ENCODE data around the gene CYP4F8. TPM values are rescaled to one million over a fixed set of nuclear protein-coding genes. Genes with fewer than 3 reads are reported as not detected.

CYP4F8 gene
- polyA plus RNA-seq, 1 donor, result not detected

- DNase-seq (ENCODE audit: low read depth), result no peak
Measured at GRCh38 chr19:15616183-15616582, 1.2 kb downstream of the CYP4F8 start.

GRCh38 chr19:15616627-15617270 is 1.7 kb downstream of the CYP4F8 start:
- no peak for DNase-seq (ENCODE audit: low read depth)

DNA sequence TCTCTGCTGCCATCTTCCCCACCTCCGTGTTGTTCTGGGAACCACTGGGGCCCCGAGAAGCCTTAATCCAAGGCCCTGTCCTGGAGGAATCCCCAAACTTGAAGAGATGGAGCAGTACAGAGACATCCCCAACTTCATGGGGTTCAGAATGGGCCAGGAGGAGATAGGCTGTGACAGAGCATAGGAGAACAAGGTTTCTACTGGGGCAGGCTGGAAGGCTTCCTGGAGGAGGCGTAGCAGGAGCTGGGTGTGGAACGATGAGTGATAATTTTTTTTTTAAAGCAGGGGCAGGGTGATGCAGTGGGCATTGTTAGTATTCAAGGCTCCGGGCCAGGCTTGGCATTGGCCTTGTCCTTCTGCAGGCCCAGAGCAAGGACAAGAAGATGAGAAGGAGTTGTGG is 3.3 kb downstream of the CYP4F8 start:
- no peak for DNase-seq (ENCODE audit: low read depth)

DNA sequence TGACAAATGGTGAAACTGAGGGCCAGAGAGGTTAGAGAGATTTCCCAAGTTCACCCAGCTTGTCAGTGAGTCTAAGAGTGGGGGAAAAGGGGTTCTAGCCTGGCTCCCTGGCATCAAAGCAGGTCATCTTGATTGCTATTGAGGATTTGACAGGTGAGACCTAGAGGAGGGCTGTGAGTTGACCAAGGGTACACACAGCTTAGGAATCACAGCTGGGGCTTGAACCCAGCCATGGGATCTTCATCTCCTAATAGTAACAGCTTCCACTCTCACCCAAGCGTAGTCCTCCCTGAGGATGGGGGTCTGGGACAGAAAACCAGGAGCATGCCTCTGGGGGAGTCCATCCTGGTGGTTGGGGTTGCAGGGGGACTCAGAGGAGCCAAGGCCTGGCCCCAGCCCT is 6.8 kb downstream of the CYP4F8 start:
- no peak for DNase-seq (ENCODE audit: low read depth)

DNA sequence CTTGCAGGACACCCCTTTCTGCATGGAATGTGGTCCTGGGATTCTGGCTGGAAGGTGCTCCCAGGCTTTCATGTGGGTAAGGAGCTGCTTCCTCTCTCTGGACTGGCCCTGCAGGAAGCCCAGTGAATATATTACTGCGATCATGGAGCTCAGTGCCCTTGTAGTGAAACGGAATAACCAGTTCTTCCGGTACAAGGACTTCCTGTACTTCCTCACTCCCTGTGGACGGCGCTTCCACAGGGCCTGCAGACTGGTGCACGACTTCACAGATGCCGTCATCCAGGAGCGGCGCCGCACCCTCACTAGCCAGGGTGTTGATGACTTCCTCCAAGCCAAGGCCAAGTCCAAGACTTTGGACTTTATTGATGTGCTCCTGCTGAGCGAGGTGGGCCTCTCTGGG is 8.0 kb downstream of the CYP4F8 start:
- no peak for DNase-seq (ENCODE audit: low read depth)

DNA sequence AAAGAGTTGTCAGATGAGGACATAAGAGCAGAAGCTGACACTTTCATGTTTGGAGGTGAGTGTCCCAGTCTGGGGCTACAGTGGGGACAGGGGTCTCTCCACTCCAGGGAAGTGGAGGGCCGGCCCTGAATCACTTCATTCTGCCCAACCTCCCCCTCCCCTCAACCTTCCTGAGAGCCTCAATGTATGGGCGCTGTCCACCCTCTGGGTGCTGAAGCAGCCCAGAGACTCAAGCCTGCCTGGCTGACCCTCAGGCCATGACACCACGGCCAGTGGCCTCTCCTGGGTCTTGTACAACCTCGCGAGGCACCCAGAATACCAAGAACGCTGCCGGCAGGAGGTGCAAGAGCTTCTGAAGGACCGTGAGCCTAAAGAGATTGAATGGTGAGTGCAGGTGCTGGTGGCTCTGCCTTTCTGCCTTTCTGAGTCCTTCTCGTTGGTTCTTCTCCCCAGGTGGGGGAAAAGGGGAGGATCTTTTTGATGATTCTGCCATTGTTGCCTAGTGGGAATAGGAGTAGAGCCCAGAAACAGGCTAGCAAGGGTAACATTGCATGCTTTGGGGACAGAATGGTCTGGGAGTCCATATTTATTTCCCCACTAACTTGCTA is 8.8 kb downstream of the CYP4F8 start:
- DNase-seq (ENCODE audit: low read depth), result no peak

GRCh38 chr19:15628236-15629002 is 13.4 kb downstream of the CYP4F8 start:
- no peak for DNase-seq (ENCODE audit: low read depth)

DNA sequence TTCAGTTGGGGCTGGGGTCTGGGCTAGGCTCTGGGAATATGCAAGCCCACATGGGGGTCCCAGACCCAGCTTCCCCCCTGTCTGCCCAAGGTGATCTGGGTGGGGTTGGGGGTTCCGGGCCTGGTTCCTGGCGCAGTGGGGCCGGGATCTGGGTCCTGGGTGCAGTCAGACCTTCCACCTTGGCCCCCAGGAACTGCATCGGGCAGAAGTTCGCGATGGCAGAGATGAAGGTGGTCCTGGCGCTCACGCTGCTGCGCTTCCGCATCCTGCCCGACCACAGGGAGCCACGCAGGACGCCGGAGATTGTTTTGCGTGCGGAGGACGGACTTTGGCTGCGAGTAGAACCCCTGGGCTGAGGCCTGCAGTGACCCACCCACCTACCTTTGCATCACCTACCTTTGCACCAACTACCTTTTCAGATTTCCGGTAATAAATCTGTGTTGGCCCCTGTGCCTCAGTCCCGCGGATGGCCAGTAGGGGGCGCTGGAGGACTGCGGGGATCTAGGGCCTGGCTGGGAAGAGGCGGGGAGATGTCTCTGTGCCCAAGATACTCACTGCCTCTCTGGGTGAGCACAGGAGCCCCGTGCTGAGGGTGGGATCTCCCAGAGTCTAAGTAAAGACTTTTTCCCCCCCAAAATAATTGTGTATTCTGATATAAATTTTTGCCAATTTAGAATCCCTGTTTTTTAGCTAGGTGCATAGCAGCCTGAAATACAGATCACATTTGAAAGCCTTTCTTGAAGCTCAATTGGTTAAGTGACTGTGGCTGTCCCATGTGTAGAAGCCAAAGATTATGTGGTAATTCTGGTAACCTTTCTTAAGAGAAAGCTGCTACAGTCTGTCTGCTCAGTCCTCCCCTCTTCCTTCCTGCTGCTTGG is 14.2 kb downstream of the CYP4F8 start:
- no peak for DNase-seq (ENCODE audit: low read depth)

- no peak for DNase-seq (ENCODE audit: low read depth)
Measured at GRCh38 chr19:15631817-15632216, 16.8 kb downstream of the CYP4F8 start.

GRCh38 chr19:15633082-15633835 is 18.2 kb downstream of the CYP4F8 start:
- DNase-seq (ENCODE audit: low read depth), result no peak

DNA sequence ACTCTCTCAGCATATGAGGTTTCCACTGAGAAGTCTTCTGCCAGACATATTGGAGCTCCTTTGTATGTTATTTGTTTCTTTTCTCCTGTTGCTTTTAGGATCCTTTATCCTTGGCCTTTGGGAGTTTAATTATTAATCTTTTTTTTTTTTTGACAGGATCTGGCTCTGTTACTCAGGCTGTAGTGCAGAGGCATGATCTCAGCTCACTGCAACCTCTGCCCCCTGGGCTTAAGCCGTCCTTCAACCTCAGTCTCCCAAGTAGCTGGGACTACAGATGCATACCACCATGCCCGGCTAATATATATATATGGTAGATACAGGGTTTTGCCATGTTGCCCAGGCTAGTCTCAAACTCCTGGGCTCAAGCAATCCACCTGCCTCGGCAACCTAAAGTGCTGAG is 19.1 kb downstream of the CYP4F8 start:
- no peak for DNase-seq (ENCODE audit: low read depth)

GRCh38 chr19:15635016-15635805 is 20.2 kb downstream of the CYP4F8 start:
- DNase-seq (ENCODE audit: low read depth), result no peak

DNA sequence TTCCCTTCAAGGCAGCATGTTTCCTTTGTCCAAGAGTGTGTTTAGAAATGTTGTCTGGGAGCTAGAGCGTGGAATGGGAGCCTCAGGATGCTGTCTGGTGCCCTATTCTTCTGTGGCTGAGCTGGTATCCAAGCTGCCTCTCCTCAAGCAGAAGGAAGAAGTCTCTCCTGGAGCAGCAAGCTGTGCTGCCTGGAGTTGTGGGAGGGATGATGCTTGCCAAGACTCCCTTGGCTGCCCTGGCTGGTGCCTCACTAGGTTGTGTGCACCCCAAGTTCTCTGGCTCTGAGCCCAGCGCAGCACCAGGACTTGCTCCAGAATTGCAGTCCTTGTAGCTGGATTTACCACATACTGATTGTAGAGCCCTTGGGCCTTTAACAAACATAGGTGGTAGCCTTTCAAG is 21.0 kb downstream of the CYP4F8 start:
- no peak for DNase-seq (ENCODE audit: low read depth)

DNA sequence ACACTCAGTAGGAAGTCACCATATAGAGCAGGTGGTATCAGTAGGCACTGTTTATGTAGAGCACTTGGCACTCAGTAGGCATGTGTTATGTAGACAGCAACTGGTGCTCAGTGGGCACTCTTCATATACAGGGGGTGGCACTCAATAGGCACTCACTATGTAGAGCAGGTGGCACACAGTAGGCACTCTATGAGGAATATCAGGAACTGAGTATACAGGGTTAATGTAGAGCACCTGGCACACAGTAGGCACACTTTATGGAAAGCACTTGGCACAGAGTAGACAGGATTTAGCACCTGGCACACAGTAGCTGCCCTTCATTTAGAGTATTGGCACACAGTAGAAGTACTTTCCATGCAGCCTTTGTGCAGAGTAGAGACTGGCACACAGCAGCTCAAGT is 24.6 kb downstream of the CYP4F8 start:
- no peak for DNase-seq (ENCODE audit: low read depth)

GRCh38 chr19:15640294-15640903 is 25.4 kb downstream of the CYP4F8 start, which contains the start of gene CYP4F3:
Gene CYP4F3 (plus strand): TSS chr19:15640897. CDS start chr19:15641416, 519 bp downstream.
- no peak for DNase-seq (ENCODE audit: low read depth)

GRCh38 chr19:15640904-15641597 is 26.0 kb downstream of the CYP4F8 start:
- DNase-seq (ENCODE audit: low read depth), result no peak

DNA sequence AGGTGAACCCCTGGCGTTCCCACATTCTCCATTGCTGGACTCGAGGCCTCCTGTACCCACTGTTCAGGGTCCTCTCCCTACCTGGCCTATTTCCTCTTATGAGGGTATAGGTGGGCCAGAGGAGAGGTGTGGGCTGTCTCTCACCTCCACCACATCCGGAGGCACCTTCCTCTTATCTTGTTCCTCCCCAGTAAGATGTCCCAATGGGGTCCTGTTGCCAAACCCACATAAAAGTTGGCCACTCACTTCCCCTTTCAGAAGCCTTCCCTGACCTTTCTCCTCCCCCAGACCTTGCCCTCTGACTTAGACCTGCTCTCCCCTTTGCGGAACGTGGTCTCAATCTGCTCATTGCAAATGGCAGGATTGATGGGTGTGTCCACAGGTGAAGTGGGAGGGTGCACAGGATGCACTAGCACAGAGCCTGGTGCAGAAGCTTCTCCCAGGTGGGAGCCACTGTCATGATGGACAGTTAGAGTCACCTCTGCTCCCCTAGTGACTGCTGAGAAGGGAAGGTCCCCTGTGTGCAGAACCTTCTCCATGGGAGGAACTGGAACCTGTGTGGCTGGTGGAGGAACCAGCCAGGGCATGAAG is 27.0 kb downstream of the CYP4F8 start:
- DNase-seq (ENCODE audit: low read depth), result no peak

GRCh38 chr19:15642807-15643206 is 27.8 kb downstream of the CYP4F8 start:
- DNase-seq (ENCODE audit: low read depth), result no peak

GRCh38 chr19:15643387-15643786 is 28.4 kb downstream of the CYP4F8 start:
- DNase-seq (ENCODE audit: low read depth), result no peak

Measured in forelimb muscle (tissue), 1 donor.